Body of pancreas (tissue), 4 donors: ENCODE data around the gene ANTXR1. TPM values are rescaled to one million over a fixed set of nuclear protein-coding genes. Genes with fewer than 3 reads are reported as not detected.

ENCODE experiments used
- ATAC-seq: fragments of 150-250 bp; one replicate; pipeline ENCODE4 v1.9.1; 2016
- DNase-seq, 4 donors: peaks; one replicate each; pipeline ENCODE4 v3.0.0-alpha.2; 2019
- H3K27ac ChIP-seq, 4 donors: fragments of 200-600 bp; sonication (generic); 1 replicate in 3 of 4; 2 replicates in 1 of 4; pipeline versions ENCODE4 v1.5.1 to v1.6.1; 2016 to 2019; ENCODE audit warnings: mild to moderate bottlenecking in 1 of 4, mixed read lengths in 1 of 4, moderate library complexity in 1 of 4
- H3K27me3 ChIP-seq, 2 donors: fragments of 200-600 bp; sonication (generic); one replicate each; pipeline ENCODE4 v1.6.0; 2016; ENCODE audit warnings: mild to moderate bottlenecking in 1 of 2
- H3K36me3 ChIP-seq, 2 donors: fragments of 200-600 bp; sonication (generic); replicated peaks in 1 of 2; 2 replicates each; pipeline ENCODE4 v1.5.1; 2016; ENCODE audit warnings: low read depth in 2 of 2; ENCODE audit not compliant: insufficient read depth in 1 of 2
- H3K4me1 ChIP-seq: fragments of 200-600 bp; sonication (generic); one replicate; pipeline ENCODE4 v1.6.0; 2016
- H3K4me3 ChIP-seq, 2 donors: fragments of 200-600 bp; sonication (generic); 1 replicate in 1 of 2; 2 replicates in 1 of 2; pipeline ENCODE4 v1.5.1; 2016 to 2019
- H3K9me3 ChIP-seq, 3 donors: fragments of 200-600 bp; sonication (generic); 1 replicate in 2 of 3; 2 replicates in 1 of 3; pipeline ENCODE4 v1.5.1; 2016
- POLR2A ChIP-seq, 3 donors: fragments of 450-650 bp; IDR thresholded peaks; one replicate each; pipeline ENCODE4 v1.6.1; 2016; ENCODE audit warnings: antibody characterized with exemption in 3 of 3, mild to moderate bottlenecking in 2 of 3
- WGBS, 2 donors: methylation state at CpG; one replicate each; pipeline ENCODE4 v1.1.5; 2017; 5-methylcytosine and 5-hydroxymethylcytosine counted together
- intact Hi-C: fragments of 100-400 bp; cut with DNase I; formaldehyde crosslinking; loops from one replicate; pipeline ENCODE4 v1.15.1; 2023
- total RNA-seq, 2 donors: library from RNA; depleted of rRNA; stranded (reverse); fragments of >200 nt; gene quantifications; one replicate each; pipeline ENCODE4 v1.1.0, GENCODE V29; 2016
- TF ChIP-seq, protein P1 (sequence below), 7 experiments: fragments of 450-650 bp in 4 of 7; fragments of 200-600 bp in 3 of 7; sonication (generic) in 3 of 7; IDR thresholded peaks; one replicate each; pipeline ENCODE4 v1.5.1; 2016 to 2019; ENCODE audit warnings: antibody characterized with exemption in 7 of 7

The ANTXR1 gene
- total RNA-seq, 2 donors from 2014 or later = 9.3 to 11.2 TPM

DNA sequence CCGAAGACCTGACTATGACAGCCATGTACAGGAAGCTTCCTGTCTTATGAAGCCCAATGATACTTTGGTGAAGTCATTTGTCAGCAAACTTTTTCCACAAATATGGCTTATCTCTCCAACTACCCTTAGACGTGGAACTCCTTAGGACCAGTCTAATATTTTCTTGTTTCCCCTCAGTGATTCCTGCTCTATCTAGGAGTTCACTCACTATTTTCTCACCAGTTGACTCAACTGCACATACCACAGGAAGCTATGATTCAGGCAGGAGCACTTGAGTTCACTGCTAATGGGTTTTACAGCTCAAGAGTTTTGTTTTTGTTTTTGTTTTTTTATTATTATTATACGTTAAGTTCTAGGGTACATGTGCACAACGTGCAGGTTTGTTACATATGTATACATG, 109.3 kb downstream of the ANTXR1 start:
- H3K9me3 ChIP-seq = no peaks in the 10 kb centered on the region
- intact Hi-C loops = no loop called here
- H3K4me1 ChIP-seq = no peaks in the 10 kb centered on the region
- H3K4me3 ChIP-seq = no peak overlapping the region
- WGBS, 2 donors = 69 to 75% methylated on average over 4 of the region's 4 CpGs
- no peak for ATAC-seq
- H3K36me3 ChIP-seq = no peaks in the 10 kb centered on the region
- no peak for DNase-seq
- TF ChIP-seq, protein P1, sequence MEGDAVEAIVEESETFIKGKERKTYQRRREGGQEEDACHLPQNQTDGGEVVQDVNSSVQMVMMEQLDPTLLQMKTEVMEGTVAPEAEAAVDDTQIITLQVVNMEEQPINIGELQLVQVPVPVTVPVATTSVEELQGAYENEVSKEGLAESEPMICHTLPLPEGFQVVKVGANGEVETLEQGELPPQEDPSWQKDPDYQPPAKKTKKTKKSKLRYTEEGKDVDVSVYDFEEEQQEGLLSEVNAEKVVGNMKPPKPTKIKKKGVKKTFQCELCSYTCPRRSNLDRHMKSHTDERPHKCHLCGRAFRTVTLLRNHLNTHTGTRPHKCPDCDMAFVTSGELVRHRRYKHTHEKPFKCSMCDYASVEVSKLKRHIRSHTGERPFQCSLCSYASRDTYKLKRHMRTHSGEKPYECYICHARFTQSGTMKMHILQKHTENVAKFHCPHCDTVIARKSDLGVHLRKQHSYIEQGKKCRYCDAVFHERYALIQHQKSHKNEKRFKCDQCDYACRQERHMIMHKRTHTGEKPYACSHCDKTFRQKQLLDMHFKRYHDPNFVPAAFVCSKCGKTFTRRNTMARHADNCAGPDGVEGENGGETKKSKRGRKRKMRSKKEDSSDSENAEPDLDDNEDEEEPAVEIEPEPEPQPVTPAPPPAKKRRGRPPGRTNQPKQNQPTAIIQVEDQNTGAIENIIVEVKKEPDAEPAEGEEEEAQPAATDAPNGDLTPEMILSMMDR (IDR thresholded peaks at IDR 0.05) = no peak
- no peak for TF ChIP-seq POLR2A (IDR thresholded peaks at IDR 0.05)
- no peaks in the 10 kb centered on the region for H3K27me3 ChIP-seq
- no peak overlapping the region for H3K27ac ChIP-seq

- 74 to 83% methylated on average over 5 of the region's 5 CpGs for WGBS, 2 donors
- no peak overlapping the region for H3K27ac ChIP-seq
- H3K27me3 ChIP-seq = no peaks in the 10 kb centered on the region
- TF ChIP-seq POLR2A (IDR thresholded peaks at IDR 0.05) = no peak
- TF ChIP-seq, protein P1 (IDR thresholded peaks at IDR 0.05) = no peak
- no peak for DNase-seq
- H3K4me3 ChIP-seq = no peak overlapping the region
- no peaks in the 10 kb centered on the region for H3K9me3 ChIP-seq
- ATAC-seq = no peak
- intact Hi-C loops = no loop called here
- no peaks in the 10 kb centered on the region for H3K4me1 ChIP-seq
- H3K36me3 ChIP-seq = no peaks in the 10 kb centered on the region
Observed at GRCh38 chr2:69123182-69123581, 110.2 kb downstream of the ANTXR1 start.

DNA sequence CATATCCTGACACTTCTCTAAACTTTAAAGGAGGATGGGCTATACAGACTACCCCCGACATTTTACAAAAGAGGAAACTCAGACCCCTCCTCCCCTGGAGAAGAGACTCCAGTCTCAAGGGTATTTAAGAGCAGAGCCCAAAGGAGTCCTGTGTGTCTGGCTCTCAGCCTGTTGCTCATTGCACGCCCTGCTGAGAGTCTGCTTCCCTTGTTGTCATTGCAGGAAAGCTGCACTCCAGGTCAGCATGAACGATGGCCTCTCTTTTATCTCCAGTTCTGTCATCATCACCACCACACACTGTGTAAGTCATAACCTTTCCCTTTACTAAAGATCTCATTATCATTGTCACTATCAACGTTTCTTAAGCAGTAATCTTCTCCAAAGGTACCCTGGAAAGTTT, 111.4 kb downstream of the ANTXR1 start:
- 65 to 73% methylated on average over 4 of the region's 4 CpGs for WGBS, 2 donors
- TF ChIP-seq POLR2A (IDR thresholded peaks at IDR 0.05) = no peak
- H3K4me3 ChIP-seq = no peak overlapping the region
- H3K36me3 ChIP-seq = no peaks in the 10 kb centered on the region
- H3K4me1 ChIP-seq = no peaks in the 10 kb centered on the region
- H3K9me3 ChIP-seq = no peaks in the 10 kb centered on the region
- intact Hi-C loops = no loop called here
- no peaks in the 10 kb centered on the region for H3K27me3 ChIP-seq
- DNase-seq = no peak
- H3K27ac ChIP-seq = no peak overlapping the region
- no peak for ATAC-seq

- H3K36me3 ChIP-seq = no peaks in the 10 kb centered on the region
- H3K27ac ChIP-seq = no peak overlapping the region
- no peaks in the 10 kb centered on the region for H3K9me3 ChIP-seq
- H3K27me3 ChIP-seq = no peaks in the 10 kb centered on the region
- no peak for TF ChIP-seq POLR2A (IDR thresholded peaks at IDR 0.05)
- TF ChIP-seq, protein P1 (IDR thresholded peaks at IDR 0.05) = no peak
- intact Hi-C loops = no loop called here
- 73 to 81% methylated on average over 3 of the region's 3 CpGs for WGBS, 2 donors
- H3K4me1 ChIP-seq = no peaks in the 10 kb centered on the region
- no peak for DNase-seq
- no peak for ATAC-seq
- no peak overlapping the region for H3K4me3 ChIP-seq
Observed at GRCh38 chr2:69125816-69126215, 112.8 kb downstream of the ANTXR1 start.

DNA sequence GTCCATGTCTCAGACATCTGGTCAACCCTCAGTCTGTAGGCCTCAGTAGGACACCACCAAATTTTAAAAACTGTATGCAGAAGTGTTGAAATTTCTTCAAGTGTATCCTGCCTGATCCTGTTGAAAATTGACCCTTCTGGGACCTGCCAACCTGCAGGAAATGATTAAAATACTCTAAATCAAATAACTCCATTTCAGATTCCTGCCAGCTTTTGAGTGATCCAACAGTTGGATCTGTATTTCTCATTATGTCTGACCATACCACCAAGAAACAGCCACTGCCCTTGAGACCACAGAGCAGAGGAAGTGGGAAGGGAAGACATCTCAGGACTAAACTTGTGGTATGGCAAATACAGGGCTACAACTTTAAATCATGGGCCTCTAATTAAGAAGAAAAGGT, 113.4 kb downstream of the ANTXR1 start:
- no peaks in the 10 kb centered on the region for H3K4me1 ChIP-seq

More for the DNA sequence above, 113.4 kb downstream of the ANTXR1 start:
- intact Hi-C loops = no loop called here
- no peak overlapping the region for H3K4me3 ChIP-seq
- H3K9me3 ChIP-seq = no peaks in the 10 kb centered on the region
- no peaks in the 10 kb centered on the region for H3K36me3 ChIP-seq
- ATAC-seq (no peak), DNase-seq (no peak)
- no peak overlapping the region for H3K27ac ChIP-seq
- H3K27me3 ChIP-seq = no peaks in the 10 kb centered on the region
- TF ChIP-seq POLR2A (IDR thresholded peaks at IDR 0.05) = no peak
- TF ChIP-seq, protein P1 (IDR thresholded peaks at IDR 0.05) = no peak
